ENCODE results near the gene CACNA1E. TPM values are rescaled to one million over a fixed set of nuclear protein-coding genes. Genes with fewer than 3 reads are reported as not detected.
A peak's percentile ranks its signal among the peaks of the same experiment; 100 is the strongest.

The CACNA1E gene
- total RNA-seq, 1 experiment from 2014 or later, result 0.46 TPM

DNA sequence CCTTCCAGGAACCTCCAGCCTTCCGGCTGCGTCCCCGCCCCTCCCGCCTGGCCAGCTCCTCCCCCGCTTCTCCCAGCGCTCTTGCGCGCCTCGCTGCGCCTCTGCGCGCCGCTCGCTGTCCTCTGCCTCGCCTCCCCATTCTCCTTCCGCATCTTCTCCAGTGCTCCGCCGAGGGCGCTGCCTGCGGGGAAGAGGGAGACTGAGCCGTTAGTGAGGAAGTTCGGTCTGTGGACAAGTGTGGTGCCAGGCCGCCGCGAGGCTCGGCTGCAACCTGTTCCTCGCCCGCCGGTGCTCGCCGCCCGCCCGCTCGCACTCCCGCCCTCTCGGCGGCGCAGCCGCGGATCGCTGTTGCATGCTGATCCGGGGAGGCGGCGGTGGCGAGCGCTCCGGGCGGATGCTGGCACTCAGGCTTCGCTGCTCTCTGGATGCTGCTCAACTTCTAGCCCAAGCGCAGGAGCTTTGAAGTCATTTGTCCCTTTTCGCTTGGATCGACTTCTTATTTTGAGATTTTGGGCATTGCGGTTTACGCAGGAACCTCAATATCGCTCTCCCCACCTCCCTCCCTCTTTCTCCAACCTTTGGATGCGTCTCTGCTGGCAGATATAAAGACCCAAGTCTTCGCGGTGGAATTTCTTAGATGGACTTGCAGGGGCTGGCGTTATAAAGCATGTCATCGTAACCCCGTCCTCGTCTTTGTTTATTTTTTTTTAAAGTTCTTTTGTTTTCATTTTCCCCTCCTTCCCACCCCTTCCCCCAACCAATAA lies 614 bp upstream of the CACNA1E start:
- Histone ChIP-seq H3K79me2 (ENCODE audit: insufficient read depth, low read length) (no peaks in the 10 kb centered on the region), H4K8ac (replicated peaks; ENCODE audit: insufficient read length, low read depth, low read length) (no peak overlapping the region), H3K56ac (ENCODE audit: insufficient read length, low read depth, low read length) (no peak overlapping the region), H3K27me3 (ENCODE audit: insufficient read depth, low read length) (peaks cover 46% of the 10 kb centered on the region), H4K20me1 (ENCODE audit: control insufficient read depth, insufficient read depth, insufficient read length) (no peaks in the 10 kb centered on the region), H2BK120ac (ENCODE audit: low read depth, low read length, poor library complexity, severe bottlenecking) (no peak overlapping the region), H3K4ac (ENCODE audit: low read depth, low read length) (no peak overlapping the region), H3K4me1 (ENCODE audit: insufficient read depth, low read length) (no peaks in the 10 kb centered on the region), H3K18ac (ENCODE audit: insufficient read length, low read depth, low read length) (no peak overlapping the region), H2AFZ (ENCODE audit: low read length) (no peak overlapping the region), H3K9me3 (ENCODE audit: control insufficient read depth, low read depth, low read length) (no peaks in the 10 kb centered on the region), H2AK5ac (ENCODE audit: insufficient read length, low read length) (no peak overlapping the region), H3K14ac (ENCODE audit: insufficient read depth, low read length) (no peak overlapping the region), H4K5ac (ENCODE audit: insufficient read length, low read depth, low read length) (no peak overlapping the region), H3K23ac (ENCODE audit: insufficient read length, low read depth, low read length) (no peak overlapping the region), H3K79me1 (ENCODE audit: insufficient read depth, low read depth, low read length, poor library complexity, severe bottlenecking) (no peaks in the 10 kb centered on the region), H3K9ac (ENCODE audit: extremely low read depth, insufficient read length, low read length) (no peak overlapping the region), H3K27ac (ENCODE audit: insufficient read length, low read depth, low read length) (no peak overlapping the region), H2BK12ac (ENCODE audit: insufficient read length, low read depth, low read length) (no peak overlapping the region), H3K23me2 (ENCODE audit: insufficient read length, low read depth, low read length, poor library complexity, severe bottlenecking) (peaks cover 13% of the 10 kb centered on the region), H3T11ph (ENCODE audit: low read length) (no peak overlapping the region), H2BK5ac (ENCODE audit: insufficient read length, low read length) (no peak overlapping the region), H3K4me2 (ENCODE audit: insufficient read depth, insufficient read length, low read length) (peak overlapping the region; percentile 85), H2BK15ac (ENCODE audit: low read depth, low read length) (no peak overlapping the region), H4K91ac (ENCODE audit: insufficient read length, low read depth, low read length) (no peak overlapping the region), H2BK20ac (ENCODE audit: low read depth, low read length, poor library complexity, severe bottlenecking) (no peak overlapping the region)
- peaks cover 0 to 5% of the 10 kb centered on the region in 2 experiments; a peak in 2 of 5 replicates for H3K9me3 Mint-ChIP-seq
- H3K4me1 Mint-ChIP-seq, result peaks cover 25 to 34% of the 10 kb centered on the region in 2 experiments
- peak overlapping the region; percentile 63 to 88 for H3K4me3 Mint-ChIP-seq
- TF ChIP-seq, protein P1, sequence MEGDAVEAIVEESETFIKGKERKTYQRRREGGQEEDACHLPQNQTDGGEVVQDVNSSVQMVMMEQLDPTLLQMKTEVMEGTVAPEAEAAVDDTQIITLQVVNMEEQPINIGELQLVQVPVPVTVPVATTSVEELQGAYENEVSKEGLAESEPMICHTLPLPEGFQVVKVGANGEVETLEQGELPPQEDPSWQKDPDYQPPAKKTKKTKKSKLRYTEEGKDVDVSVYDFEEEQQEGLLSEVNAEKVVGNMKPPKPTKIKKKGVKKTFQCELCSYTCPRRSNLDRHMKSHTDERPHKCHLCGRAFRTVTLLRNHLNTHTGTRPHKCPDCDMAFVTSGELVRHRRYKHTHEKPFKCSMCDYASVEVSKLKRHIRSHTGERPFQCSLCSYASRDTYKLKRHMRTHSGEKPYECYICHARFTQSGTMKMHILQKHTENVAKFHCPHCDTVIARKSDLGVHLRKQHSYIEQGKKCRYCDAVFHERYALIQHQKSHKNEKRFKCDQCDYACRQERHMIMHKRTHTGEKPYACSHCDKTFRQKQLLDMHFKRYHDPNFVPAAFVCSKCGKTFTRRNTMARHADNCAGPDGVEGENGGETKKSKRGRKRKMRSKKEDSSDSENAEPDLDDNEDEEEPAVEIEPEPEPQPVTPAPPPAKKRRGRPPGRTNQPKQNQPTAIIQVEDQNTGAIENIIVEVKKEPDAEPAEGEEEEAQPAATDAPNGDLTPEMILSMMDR (conservative IDR thresholded peaks at IDR 0.05), result no peak; the same call in 2 of the 3 replicates
- peaks cover 0 to 4% (median 0%) of the 10 kb centered on the region in 3 experiments; a peak in 2 of 7 replicates for H3K36me3 Mint-ChIP-seq (ENCODE audit: insufficient read depth in 1 of 3, low read depth in 3 of 3)
- peak; percentile 74 for DNase-seq
- no CpG with 5 or more reads among the region's 62 CpGs for WGBS (ENCODE audit: extremely low coverage, insufficient read length, low lambda C conversion rate)
- peaks cover 79% of the 10 kb centered on the region for H3K27me3 Mint-ChIP-seq (ENCODE audit: low read depth)
- no peak overlapping the region for H3K27ac Mint-ChIP-seq
